IMR-90 (cell line): ENCODE results near the gene ADGRB3. TPM values are rescaled to one million over a fixed set of nuclear protein-coding genes. Genes with fewer than 3 reads are reported as not detected.

ENCODE experiments used
- ATAC-seq: fragments of 200-7000 bp; cut with Tn5 transposase; 2 replicates; pipeline ENCODE4 v1.9.1; 2020; ENCODE audit warnings: low read depth, mild to moderate bottlenecking, moderate library complexity
- BruUV-seq: library from RNA; stranded (reverse); fragments of 400-500 nt; replicated peaks from 2 replicates; lab custom pipeline; 2021; lab: Mats Ljungman, UMichigan
- CTCF ChIA-PET: fragments of 300-600 bp; formaldehyde crosslinking; extraction: SDS; loops from one replicate; lab custom pipeline; 2021; ENCODE audit warnings: antibody characterized with exemption; lab: Yijun Ruan, JAX
- POLR2A ChIA-PET: fragments of 300-600 bp; sonication (Branson Sonifier 250); formaldehyde crosslinking; loops from one replicate; lab custom pipeline; 2022; ENCODE audit warnings: antibody characterized with exemption; ENCODE audit not compliant: unreplicated experiment; lab: Charles Lee
- DNase-seq: peaks from one replicate; pipeline ENCODE4 v3.0.0; 2013
- H2AFZ ChIP-seq: replicated peaks from 2 replicates; pipeline ENCODE3; 2013; ENCODE audit warnings: low read length, mild to moderate bottlenecking; ENCODE audit not compliant: poor library complexity
- H2AK5ac ChIP-seq: 2 replicates; pipeline ENCODE4 v1.6.1; 2013; ENCODE audit warnings: low read depth, low read length, inconsistent platforms
- H2AK9ac ChIP-seq: replicated peaks from 2 replicates; pipeline ENCODE3; 2013; ENCODE audit warnings: mild to moderate bottlenecking, low read depth, low read length, moderate library complexity; ENCODE audit not compliant: poor library complexity
- H2BK120ac ChIP-seq: 2 replicates; pipeline ENCODE4 v1.6.1; 2013; ENCODE audit warnings: low read depth, low read length, inconsistent platforms
- H2BK15ac ChIP-seq: 3 replicates; pipeline ENCODE4 v1.6.1; 2013; ENCODE audit warnings: low read depth, low read length, inconsistent platforms
- H2BK20ac ChIP-seq: 2 replicates; pipeline ENCODE4 v1.6.1; 2013; ENCODE audit warnings: low read depth, mild to moderate bottlenecking, inconsistent platforms, low read length, moderate library complexity
- H2BK5ac ChIP-seq: 2 replicates; pipeline ENCODE4 v1.6.1; 2013; ENCODE audit warnings: mild to moderate bottlenecking, low read depth, low read length, inconsistent platforms; ENCODE audit not compliant: poor library complexity, severe bottlenecking
- H3K14ac ChIP-seq: replicated peaks from 2 replicates; pipeline ENCODE4 v1.6.1; 2013; ENCODE audit warnings: low read depth, low read length, inconsistent platforms
- H3K18ac ChIP-seq: 2 replicates; pipeline ENCODE4 v1.6.1; 2013; ENCODE audit warnings: low read depth, low read length, control low read depth
- H3K23ac ChIP-seq: 2 replicates; pipeline ENCODE4 v1.6.1; 2013; ENCODE audit warnings: low read depth, low read length, inconsistent platforms
- H3K27ac ChIP-seq: 2 replicates; pipeline ENCODE4 v1.5.1; 2013; ENCODE audit warnings: mild to moderate bottlenecking, control low read depth, low read length; ENCODE audit not compliant: insufficient read depth
- H3K27me3 ChIP-seq: 2 replicates; pipeline ENCODE4 v1.6.1; 2013; ENCODE audit warnings: low read length; ENCODE audit not compliant: control insufficient read depth, insufficient read depth
- H3K36me3 ChIP-seq: 2 replicates; pipeline ENCODE4 v1.6.1; 2013; ENCODE audit warnings: low read length, mixed read lengths; ENCODE audit not compliant: control insufficient read depth, insufficient read depth
- H3K4ac ChIP-seq: 2 replicates; pipeline ENCODE4 v1.6.1; 2013; ENCODE audit warnings: low read depth, low read length, inconsistent platforms
- H3K4me1 ChIP-seq: 2 replicates; pipeline ENCODE4 v1.6.1; 2013; ENCODE audit warnings: low read length, mixed read lengths; ENCODE audit not compliant: control insufficient read depth, insufficient read depth
- H3K4me2 ChIP-seq: 2 replicates; pipeline ENCODE4 v1.6.1; 2013; ENCODE audit warnings: low read depth, mild to moderate bottlenecking, control low read depth, low read length, moderate library complexity
- H3K4me3 ChIP-seq: 2 replicates; pipeline ENCODE4 v1.5.1; 2013; ENCODE audit warnings: low read depth, mild to moderate bottlenecking, control low read depth, low read length, moderate library complexity; ENCODE audit not compliant: insufficient read depth
- H3K56ac ChIP-seq: 2 replicates; pipeline ENCODE4 v1.6.1; 2013; ENCODE audit warnings: low read length, inconsistent platforms; ENCODE audit not compliant: insufficient read depth; ENCODE audit errors: extremely low read depth
- H3K79me1 ChIP-seq, 2 experiments: 2 replicates each; pipeline ENCODE4 v1.6.1; 2013; ENCODE audit warnings: low read length in 2 of 2, inconsistent platforms in 1 of 2, low read depth in 1 of 2
- H3K9ac ChIP-seq: 2 replicates; pipeline ENCODE4 v1.6.1; 2013; ENCODE audit warnings: low read depth, low read length, control low read depth
- H3K9me1 ChIP-seq: 2 replicates; pipeline ENCODE4 v1.6.1; 2013; ENCODE audit warnings: low read length, inconsistent platforms; ENCODE audit not compliant: insufficient read depth
- H3K9me3 ChIP-seq: 2 replicates; pipeline ENCODE4 v1.6.1; 2013; ENCODE audit warnings: low read length; ENCODE audit not compliant: control insufficient read depth, insufficient read depth
- H4K20me1 ChIP-seq: 2 replicates; pipeline ENCODE4 v1.6.1; 2013; ENCODE audit warnings: low read length, inconsistent platforms; ENCODE audit not compliant: insufficient read depth
- H4K5ac ChIP-seq: 2 replicates; pipeline ENCODE4 v1.6.1; 2013; ENCODE audit warnings: mild to moderate bottlenecking, low read depth, low read length, control low read depth
- H4K8ac ChIP-seq, 2 experiments: 2 replicates each; pipeline ENCODE4 v1.6.1; 2013; ENCODE audit warnings: low read depth in 2 of 2, low read length in 2 of 2, control low read depth in 1 of 2, inconsistent platforms in 1 of 2
- H4K91ac ChIP-seq: 2 replicates; pipeline ENCODE4 v1.6.1; 2013; ENCODE audit warnings: low read depth, low read length, inconsistent platforms; ENCODE audit not compliant: insufficient read depth
- BHLHE40 ChIP-seq: fragments of 150-350 bp; IDR thresholded peaks from 2 replicates; pipeline ENCODE4 v1.6.1; 2016; ENCODE audit warnings: mild to moderate bottlenecking, low read depth, low read length
- CHD1 ChIP-seq: IDR thresholded peaks from 2 replicates; pipeline ENCODE4 v1.6.1; 2012; ENCODE audit warnings: low read depth, low read length, improper control_type of control experiment
- FOS ChIP-seq: fragments of 150-350 bp; IDR thresholded peaks from 2 replicates; pipeline ENCODE4 v1.6.1; 2016; ENCODE audit warnings: low read depth, low read length
- MAZ ChIP-seq: IDR thresholded peaks from 2 replicates; pipeline ENCODE4 v1.6.1; 2012; ENCODE audit warnings: low read depth, mild to moderate bottlenecking, low read length, improper control_type of control experiment, moderate library complexity, borderline replicate concordance
- RAD21 ChIP-seq: IDR thresholded peaks from 2 replicates; pipeline ENCODE4 v1.6.1; 2012; ENCODE audit warnings: low read length, improper control_type of control experiment
- RFX5 ChIP-seq: IDR thresholded peaks from 2 replicates; pipeline ENCODE4 v1.8.0; 2012; ENCODE audit warnings: low read depth, mild to moderate bottlenecking, low read length, moderate library complexity
- SMC3 ChIP-seq: fragments of 150-350 bp; IDR thresholded peaks from 2 replicates; pipeline ENCODE4 v1.6.1; 2016; ENCODE audit warnings: low read depth, mild to moderate bottlenecking, antibody characterized with exemption, low read length, moderate library complexity
- dilution Hi-C: fragments of 300-500 bp; cut with HindIII; formaldehyde crosslinking; loops from one replicate; pipeline ENCODE4 v1.14.3; 2018; ENCODE audit warnings: low sequenced_read_pairs; ENCODE audit not compliant: unreplicated experiment
- in situ Hi-C: fragments of 300-500 bp; cut with MboI; formaldehyde crosslinking; loops from 3 replicates; pipeline ENCODE4 v1.14.3; 2019; ENCODE audit warnings: low sequenced_read_pairs, inconsistent platforms, mixed read lengths
- intact Hi-C: fragments of 100-400 bp; cut with micrococcal nuclease; formaldehyde crosslinking; loops from 2 replicates; pipeline ENCODE4 v1.10.0; 2022
- polyA plus RNA-seq, 3 experiments: library from polyadenylated mRNA; depleted of rRNA; stranded (reverse); fragments of >200 nt; gene quantifications; 2 replicates each; pipeline ENCODE4 v1.2.3, GENCODE V29; 2012; ENCODE audit warnings: low replicate concordance in 1 of 3
- total RNA-seq: library from RNA; depleted of rRNA; stranded (reverse); fragments of >200 nt; gene quantifications from 2 replicates; pipeline ENCODE4 v1.2.3, GENCODE V29; 2012
- TF ChIP-seq, protein P1 (sequence below): fragments of 150-350 bp; IDR thresholded peaks from 2 replicates; pipeline ENCODE4 v1.6.1; 2016; ENCODE audit warnings: low read depth, mild to moderate bottlenecking, low read length, moderate library complexity, borderline replicate concordance
- TF ChIP-seq, protein P2 (sequence below): conservative IDR thresholded peaks from 2 replicates; pipeline ENCODE4 v1.5.1; 2012; ENCODE audit warnings: mild to moderate bottlenecking, low read depth, low read length, improper control_type of control experiment

Gene ADGRB3
- total and polyA plus RNA-seq, 2 of the 4 experiments (the other 2 are of a cell fraction): not detected

DNA sequence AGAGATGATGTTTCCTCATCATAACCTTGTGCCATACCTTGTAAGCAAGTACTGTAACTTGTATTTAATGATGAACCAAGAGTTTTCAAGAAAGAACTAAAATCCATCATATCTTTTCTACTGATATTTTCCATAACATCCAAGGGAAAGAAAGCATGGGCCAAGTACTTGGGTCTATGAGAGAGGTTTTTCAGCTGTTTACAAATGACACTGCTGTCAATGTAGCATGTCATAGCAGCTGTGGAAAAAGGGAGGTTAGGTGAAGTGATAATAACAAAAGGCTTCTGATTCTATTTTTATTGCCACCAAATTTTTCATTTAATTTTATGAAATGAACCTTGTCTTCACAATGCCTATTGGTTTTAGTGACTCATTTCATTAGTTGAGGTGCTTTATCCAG lies 679.4 kb downstream of the ADGRB3 start:
- no TSS peak for BruUV-seq
- CTCF ChIA-PET: no interaction called here

More for the DNA sequence above, 679.4 kb downstream of the ADGRB3 start:
- Histone ChIP-seq H3K18ac (no peak overlapping the region), H3K9ac (no peak overlapping the region), H3K79me1 (no peaks in the 10 kb centered on the region), H2BK20ac (no peak overlapping the region), H3K14ac (no peak overlapping the region), H4K8ac (no peak overlapping the region), H4K5ac (no peak overlapping the region), H2AK5ac (no peak overlapping the region), H3K9me3 (no peaks in the 10 kb centered on the region), H2AFZ (no peak overlapping the region), H3K36me3 (no peaks in the 10 kb centered on the region), H3K9me1 (no peaks in the 10 kb centered on the region), H3K4ac (no peak overlapping the region), H3K4me3 (no peak overlapping the region), H3K4me2 (no peak overlapping the region), H2BK120ac (no peak overlapping the region), H3K56ac (no peak overlapping the region), H2BK15ac (no peak overlapping the region), H4K20me1 (no peaks in the 10 kb centered on the region), H2BK5ac (no peak overlapping the region), H4K91ac (no peak overlapping the region), H3K23ac (no peak overlapping the region), H3K27me3 (no peaks in the 10 kb centered on the region), H3K27ac (no peak overlapping the region), H3K4me1 (no peaks in the 10 kb centered on the region), H2AK9ac (no peak overlapping the region)
- intact Hi-C loops (no loop called here), in situ Hi-C loops (no loop called here), dilution Hi-C loops (no loop called here)
- POLR2A ChIA-PET: no interaction called here
- ATAC-seq (no peak), DNase-seq (no peak)
- TF ChIP-seq FOS (no peak), RAD21 (no peak), SMC3 (no peak), BHLHE40 (no peak), MAZ (no peak), RFX5 (no peak), CHD1 (no peak)
- TF ChIP-seq, protein P1, sequence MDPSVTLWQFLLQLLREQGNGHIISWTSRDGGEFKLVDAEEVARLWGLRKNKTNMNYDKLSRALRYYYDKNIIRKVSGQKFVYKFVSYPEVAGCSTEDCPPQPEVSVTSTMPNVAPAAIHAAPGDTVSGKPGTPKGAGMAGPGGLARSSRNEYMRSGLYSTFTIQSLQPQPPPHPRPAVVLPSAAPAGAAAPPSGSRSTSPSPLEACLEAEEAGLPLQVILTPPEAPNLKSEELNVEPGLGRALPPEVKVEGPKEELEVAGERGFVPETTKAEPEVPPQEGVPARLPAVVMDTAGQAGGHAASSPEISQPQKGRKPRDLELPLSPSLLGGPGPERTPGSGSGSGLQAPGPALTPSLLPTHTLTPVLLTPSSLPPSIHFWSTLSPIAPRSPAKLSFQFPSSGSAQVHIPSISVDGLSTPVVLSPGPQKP: no peak
- TF ChIP-seq, protein P2, sequence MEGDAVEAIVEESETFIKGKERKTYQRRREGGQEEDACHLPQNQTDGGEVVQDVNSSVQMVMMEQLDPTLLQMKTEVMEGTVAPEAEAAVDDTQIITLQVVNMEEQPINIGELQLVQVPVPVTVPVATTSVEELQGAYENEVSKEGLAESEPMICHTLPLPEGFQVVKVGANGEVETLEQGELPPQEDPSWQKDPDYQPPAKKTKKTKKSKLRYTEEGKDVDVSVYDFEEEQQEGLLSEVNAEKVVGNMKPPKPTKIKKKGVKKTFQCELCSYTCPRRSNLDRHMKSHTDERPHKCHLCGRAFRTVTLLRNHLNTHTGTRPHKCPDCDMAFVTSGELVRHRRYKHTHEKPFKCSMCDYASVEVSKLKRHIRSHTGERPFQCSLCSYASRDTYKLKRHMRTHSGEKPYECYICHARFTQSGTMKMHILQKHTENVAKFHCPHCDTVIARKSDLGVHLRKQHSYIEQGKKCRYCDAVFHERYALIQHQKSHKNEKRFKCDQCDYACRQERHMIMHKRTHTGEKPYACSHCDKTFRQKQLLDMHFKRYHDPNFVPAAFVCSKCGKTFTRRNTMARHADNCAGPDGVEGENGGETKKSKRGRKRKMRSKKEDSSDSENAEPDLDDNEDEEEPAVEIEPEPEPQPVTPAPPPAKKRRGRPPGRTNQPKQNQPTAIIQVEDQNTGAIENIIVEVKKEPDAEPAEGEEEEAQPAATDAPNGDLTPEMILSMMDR: no peak
